Endothelial cell of umbilical vein (primary cell): ENCODE results near the gene OR8J1. TPM values are rescaled to one million over a fixed set of nuclear protein-coding genes. Genes with fewer than 3 reads are reported as not detected.

ENCODE experiments used
- BruUV-seq: library from RNA; stranded (reverse); fragments of 400-500 nt; replicated peaks from 2 replicates; lab custom pipeline; 2021; lab: Mats Ljungman, UMichigan
- CTCF ChIA-PET: fragments of 300-600, 350-600 bp; sonication (Branson Sonifier 250); formaldehyde crosslinking; loops from one replicate; lab custom pipeline; 2021; ENCODE audit warnings: antibody characterized with exemption, inconsistent platforms; lab: Charles Lee
- POLR2A ChIA-PET: fragments of 300-600, 350-600 bp; sonication (Branson Sonifier 250); formaldehyde crosslinking; loops from one replicate; lab custom pipeline; 2021; ENCODE audit warnings: antibody characterized with exemption, inconsistent platforms; lab: Charles Lee
- DNase-seq: peaks from one replicate; pipeline ENCODE4 v3.0.0-alpha.2; 2011; ENCODE audit warnings: low read depth, low spot score
- FAIRE-seq: peaks from 2 replicates; lab custom pipeline; 2011; peaks lifted over from hg19 to GRCh38; lab: Jason Lieb, UNC
- H2AFZ ChIP-seq: 2 replicates; pipeline ENCODE4 v1.6.0; 2012; ENCODE audit warnings: low read depth, low read length, control low read depth, inconsistent platforms
- H3K27ac ChIP-seq: 2 replicates; pipeline ENCODE4 v1.5.1; 2011; ENCODE audit warnings: low read depth, mild to moderate bottlenecking, control low read depth, low read length, moderate library complexity; ENCODE audit not compliant: insufficient read depth
- H3K27me3 ChIP-seq, 2 experiments: 2 replicates each; pipeline versions ENCODE4 v1.6.0 to v1.6.1; 2011; ENCODE audit warnings: low read length in 2 of 2, mixed read lengths in 1 of 2; ENCODE audit not compliant: control insufficient read depth in 2 of 2, insufficient read depth in 2 of 2
- H3K36me3 ChIP-seq, 2 experiments: 2 replicates in 1 of 2; 3 replicates in 1 of 2; pipeline ENCODE4 v1.5.1; 2011; ENCODE audit warnings: low read length in 2 of 2, mild to moderate bottlenecking in 1 of 2, moderate library complexity in 1 of 2; ENCODE audit not compliant: control insufficient read depth in 2 of 2, insufficient read depth in 2 of 2; ENCODE audit errors: extremely low read depth in 1 of 2
- H3K4me1 ChIP-seq: 3 replicates; pipeline ENCODE4 v1.5.1; 2011; ENCODE audit warnings: mild to moderate bottlenecking, low read length; ENCODE audit not compliant: control insufficient read depth, insufficient read depth; ENCODE audit errors: extremely low read depth
- H3K4me2 ChIP-seq: 2 replicates; pipeline ENCODE4 v1.6.1; 2011; ENCODE audit warnings: low read length, control low read depth, mixed read lengths; ENCODE audit not compliant: insufficient read depth
- H3K4me3 ChIP-seq, 3 experiments: fragments of 200-600 bp in 1 of 3; sonication (generic), shearing (Covaris generic) in 1 of 3; replicated peaks in 1 of 3; 2 replicates each; pipeline ENCODE4 v1.5.1; 2011 to 2016; ENCODE audit warnings: control low read depth in 3 of 3, low read length in 3 of 3, mild to moderate bottlenecking in 2 of 3, inconsistent platforms in 1 of 3, low read depth in 1 of 3, moderate library complexity in 1 of 3; ENCODE audit not compliant: insufficient read depth in 1 of 3
- H3K79me2 ChIP-seq: 2 replicates; pipeline ENCODE4 v1.6.0; 2012; ENCODE audit warnings: low read length, inconsistent platforms; ENCODE audit not compliant: control insufficient read depth, insufficient read depth
- H3K9ac ChIP-seq: replicated peaks from 2 replicates; pipeline ENCODE3; 2011; ENCODE audit warnings: low read length, control low read depth; ENCODE audit not compliant: insufficient read depth; ENCODE audit errors: extremely low read depth
- H3K9me1 ChIP-seq: replicated peaks from 3 replicates; pipeline ENCODE4 v1.6.0; 2011; ENCODE audit warnings: mild to moderate bottlenecking, low read length; ENCODE audit not compliant: control insufficient read depth, insufficient read depth; ENCODE audit errors: extremely low read depth
- H3K9me3 ChIP-seq: replicated peaks from 2 replicates; pipeline ENCODE4 v1.5.1; 2012; ENCODE audit warnings: low read length, inconsistent platforms; ENCODE audit not compliant: control insufficient read depth, insufficient read depth
- H4K20me1 ChIP-seq: replicated peaks from 2 replicates; pipeline ENCODE3; 2011; ENCODE audit warnings: mild to moderate bottlenecking, low read length; ENCODE audit not compliant: control insufficient read depth, insufficient read depth; ENCODE audit errors: extremely low read depth
- GATA2 ChIP-seq: IDR thresholded peaks from 2 replicates; pipeline ENCODE4 v1.7.0; 2011; ENCODE audit warnings: low read depth, mild to moderate bottlenecking, moderate library complexity, mixed read lengths, low read length; ENCODE audit not compliant: insufficient read length, insufficient read depth
- JUN ChIP-seq: IDR thresholded peaks from 2 replicates; pipeline ENCODE4 v1.6.1; 2011; ENCODE audit warnings: borderline replicate concordance, low read depth; ENCODE audit not compliant: insufficient read length, insufficient read depth
- POLR2AphosphoS5 ChIP-seq: IDR thresholded peaks from 2 replicates; pipeline ENCODE4 v1.6.1; 2012; ENCODE audit warnings: low read depth, mild to moderate bottlenecking, control low read depth, low read length, moderate library complexity; ENCODE audit not compliant: insufficient read depth
- dilution Hi-C: fragments of 300-500 bp; cut with MboI; formaldehyde crosslinking; loops from one replicate; pipeline ENCODE4 v1.15.0; 2019; ENCODE audit warnings: low sequenced_read_pairs; ENCODE audit not compliant: extremely low pct_ligation_motif_present
- intact Hi-C: fragments of 100-400 bp; cut with micrococcal nuclease; formaldehyde crosslinking; loops from one replicate; pipeline ENCODE4 v1.10.0; 2022
- polyA plus RNA-seq, 4 experiments: library from polyadenylated mRNA; depleted of rRNA in 3 of 4; stranded (reverse) in 3 of 4; unstranded in 1 of 4; fragments of >200 nt; gene quantifications; 2 replicates each; pipeline versions ENCODE4 v1.2.1 to v1.2.3, GENCODE V29; 2011 to 2012; ENCODE audit warnings: missing spikeins in 1 of 4
- total RNA-seq: library from RNA; stranded (reverse); gene quantifications from 2 replicates; pipeline ENCODE4 v1.2.3, GENCODE V29; 2021
- TF ChIP-seq, protein P1 (sequence below), 2 donors: IDR thresholded peaks; 1 replicate in 1 of 2; 2 replicates in 1 of 2; pipeline ENCODE4 v1.5.1; 2011; ENCODE audit warnings: low read length in 2 of 2, mild to moderate bottlenecking in 2 of 2, moderate library complexity in 2 of 2, control low read depth in 1 of 2, inconsistent platforms in 1 of 2, low read depth in 1 of 2; ENCODE audit not compliant: insufficient read depth in 1 of 2; ENCODE audit errors: extremely low read depth in 1 of 2
- TF ChIP-seq, protein P2 (sequence below): IDR thresholded peaks from 2 replicates; pipeline ENCODE4 v1.6.1; 2011; ENCODE audit not compliant: insufficient read depth, insufficient read length

The OR8J1 gene
- total and polyA plus RNA-seq, 2 donors (not counting 3 experiments of a cell fraction or from before 2014, with no cell fraction given) = not detected

- Histone ChIP-seq H3K36me3 (no peaks in the 10 kb centered on the region), H3K4me1 (no peaks in the 10 kb centered on the region), H3K27me3 (no peaks in the 10 kb centered on the region), H3K9me3 (peaks cover 3% of the 10 kb centered on the region), H3K4me2 (no peak overlapping the region), H3K79me2 (no peaks in the 10 kb centered on the region), H3K9me1 (no peaks in the 10 kb centered on the region), H3K27ac (no peak overlapping the region), H2AFZ (no peak overlapping the region), H3K4me3 (no peak overlapping the region), H3K9ac (no peak overlapping the region), H4K20me1 (no peaks in the 10 kb centered on the region)
- CTCF ChIA-PET = no interaction called here
- TF ChIP-seq POLR2AphosphoS5 = no peak
- dilution Hi-C loops (no loop called here), intact Hi-C loops (no loop called here)
- BruUV-seq = no TSS peak
- FAIRE-seq = no peak
- DNase-seq = no peak
- POLR2A ChIA-PET = no interaction called here
These were observed 50.3 kb downstream of the OR8J1 start for GRCh38 chr11:56404393-56404792.

DNA sequence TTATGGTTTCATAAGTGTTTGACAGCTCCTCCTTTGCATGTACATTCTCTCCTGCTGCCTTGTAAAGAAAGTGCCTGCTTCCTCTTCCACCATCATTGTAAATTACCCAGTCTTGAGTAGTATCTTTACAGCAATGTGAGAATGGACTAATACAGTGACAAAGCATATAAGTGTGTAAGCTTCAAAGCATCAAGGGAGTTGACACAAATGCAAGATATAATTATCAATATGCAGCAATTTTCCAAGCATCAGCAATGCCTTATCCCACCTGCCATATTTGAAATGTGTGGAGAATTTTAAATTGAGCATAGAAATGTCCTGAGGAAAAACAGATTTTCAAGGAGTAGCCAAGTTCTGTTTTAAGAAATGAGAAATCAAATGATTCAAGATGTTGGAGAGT lies 56.7 kb downstream of the OR8J1 start:
- H3K79me2 ChIP-seq = no peaks in the 10 kb centered on the region
- no peaks in the 10 kb centered on the region for H3K36me3 ChIP-seq
- ChIA-PET CTCF (no interaction called here), POLR2A (no interaction called here)
- FAIRE-seq = no peak
- no peaks in the 10 kb centered on the region for H4K20me1 ChIP-seq
- H3K9me3 ChIP-seq = peaks cover 3% of the 10 kb centered on the region
- no peak overlapping the region for H3K4me3 ChIP-seq
- H3K4me1 ChIP-seq = no peaks in the 10 kb centered on the region
- H3K27me3 ChIP-seq = no peaks in the 10 kb centered on the region
- dilution Hi-C loops = no loop called here
- TF ChIP-seq JUN (no peak), GATA2 (no peak)
- TF ChIP-seq, protein P1, sequence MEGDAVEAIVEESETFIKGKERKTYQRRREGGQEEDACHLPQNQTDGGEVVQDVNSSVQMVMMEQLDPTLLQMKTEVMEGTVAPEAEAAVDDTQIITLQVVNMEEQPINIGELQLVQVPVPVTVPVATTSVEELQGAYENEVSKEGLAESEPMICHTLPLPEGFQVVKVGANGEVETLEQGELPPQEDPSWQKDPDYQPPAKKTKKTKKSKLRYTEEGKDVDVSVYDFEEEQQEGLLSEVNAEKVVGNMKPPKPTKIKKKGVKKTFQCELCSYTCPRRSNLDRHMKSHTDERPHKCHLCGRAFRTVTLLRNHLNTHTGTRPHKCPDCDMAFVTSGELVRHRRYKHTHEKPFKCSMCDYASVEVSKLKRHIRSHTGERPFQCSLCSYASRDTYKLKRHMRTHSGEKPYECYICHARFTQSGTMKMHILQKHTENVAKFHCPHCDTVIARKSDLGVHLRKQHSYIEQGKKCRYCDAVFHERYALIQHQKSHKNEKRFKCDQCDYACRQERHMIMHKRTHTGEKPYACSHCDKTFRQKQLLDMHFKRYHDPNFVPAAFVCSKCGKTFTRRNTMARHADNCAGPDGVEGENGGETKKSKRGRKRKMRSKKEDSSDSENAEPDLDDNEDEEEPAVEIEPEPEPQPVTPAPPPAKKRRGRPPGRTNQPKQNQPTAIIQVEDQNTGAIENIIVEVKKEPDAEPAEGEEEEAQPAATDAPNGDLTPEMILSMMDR (IDR thresholded peaks at IDR 0.05; ENCODE audit: extremely low read depth in 1 of 2, insufficient read depth in 1 of 2, low read depth in 1 of 2, low read length in 2 of 2) = no peak
- TF ChIP-seq, protein P2, sequence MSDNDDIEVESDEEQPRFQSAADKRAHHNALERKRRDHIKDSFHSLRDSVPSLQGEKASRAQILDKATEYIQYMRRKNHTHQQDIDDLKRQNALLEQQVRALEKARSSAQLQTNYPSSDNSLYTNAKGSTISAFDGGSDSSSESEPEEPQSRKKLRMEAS = no peak
- no peak overlapping the region for H3K4me2 ChIP-seq
- no peaks in the 10 kb centered on the region for H3K9me1 ChIP-seq
- BruUV-seq = no TSS peak
- intact Hi-C loops = no loop called here
- no peak overlapping the region for H3K27ac ChIP-seq
- H2AFZ ChIP-seq = no peak overlapping the region
- no peak overlapping the region for H3K9ac ChIP-seq
- no peak for DNase-seq

Other genes starting within 250 kb of the OR8J1 start
- not detected in 2 replicates for gene OR8H3, start 231.9 kb upstream of the OR8J1 start, total RNA-seq
- gene OR8H3, start 231.9 kb upstream of the OR8J1 start, polyA plus RNA-seq = not detected in 2 replicates
- not detected in 2 replicates for gene OR8J3, start 214.1 kb upstream of the OR8J1 start, total RNA-seq
- not detected in 2 replicates for gene OR8J3, start 214.1 kb upstream of the OR8J1 start, polyA plus RNA-seq
- not detected in 2 replicates for gene OR8K5, start 194.0 kb upstream of the OR8J1 start, total RNA-seq
- gene OR8K5, start 194.0 kb upstream of the OR8J1 start, polyA plus RNA-seq = not detected in 2 replicates
- not detected in 2 replicates for gene OR5J2, start 177.7 kb upstream of the OR8J1 start, total RNA-seq
- not detected in 2 replicates for gene OR5J2, start 177.7 kb upstream of the OR8J1 start, polyA plus RNA-seq
- not detected in 2 replicates for gene OR5T2, start 120.0 kb upstream of the OR8J1 start, total RNA-seq
- gene OR5T2, start 120.0 kb upstream of the OR8J1 start, polyA plus RNA-seq = not detected in 2 replicates
- not detected in 2 replicates for gene OR5T3, start 102.0 kb upstream of the OR8J1 start, total RNA-seq
- gene OR5T3, start 102.0 kb upstream of the OR8J1 start, polyA plus RNA-seq = not detected in 2 replicates
- not detected in 2 replicates for gene OR5T1, start 80.1 kb upstream of the OR8J1 start, total RNA-seq
- not detected in 2 replicates for gene OR5T1, start 80.1 kb upstream of the OR8J1 start, polyA plus RNA-seq
- gene OR8H1, start 62.0 kb upstream of the OR8J1 start, total RNA-seq = not detected in 2 replicates
- not detected in 2 replicates for gene OR8H1, start 62.0 kb upstream of the OR8J1 start, polyA plus RNA-seq
- not detected in 2 replicates for gene OR8K3, start 39.1 kb upstream of the OR8J1 start, total RNA-seq
- not detected in 2 replicates for gene OR8K3, start 39.1 kb upstream of the OR8J1 start, polyA plus RNA-seq
- not detected in 2 replicates for gene OR8K1, start 8.3 kb upstream of the OR8J1 start, total RNA-seq
- not detected in 2 replicates for gene OR8K1, start 8.3 kb upstream of the OR8J1 start, polyA plus RNA-seq
- gene OR8U1, start 21.3 kb downstream of the OR8J1 start, total RNA-seq = not detected in 2 replicates
- gene OR8U1, start 21.3 kb downstream of the OR8J1 start, polyA plus RNA-seq = not detected in 2 replicates
- gene OR5AL1, start 58.4 kb downstream of the OR8J1 start, total RNA-seq = not detected in 2 replicates
- not detected in 2 replicates for gene OR5AL1, start 58.4 kb downstream of the OR8J1 start, polyA plus RNA-seq
- gene OR5M3, start 119.1 kb downstream of the OR8J1 start, total RNA-seq = not detected in 2 replicates
- gene OR5M3, start 119.1 kb downstream of the OR8J1 start, polyA plus RNA-seq = not detected in 2 replicates
- gene OR5M8, start 137.1 kb downstream of the OR8J1 start, total RNA-seq = not detected in 2 replicates
- not detected in 2 replicates for gene OR5M8, start 137.1 kb downstream of the OR8J1 start, polyA plus RNA-seq
- gene OR5M11, start 189.0 kb downstream of the OR8J1 start, total RNA-seq = not detected in 2 replicates
- gene OR5M11, start 189.0 kb downstream of the OR8J1 start, polyA plus RNA-seq = not detected in 2 replicates
- not detected in 2 replicates for gene OR5M10, start 223.4 kb downstream of the OR8J1 start, total RNA-seq
- gene OR5M10, start 223.4 kb downstream of the OR8J1 start, polyA plus RNA-seq = not detected in 2 replicates